Retinal pigment epithelial cell (primary cell): ENCODE measurements around the gene ACTL7A.

Experiments used
- DNase-seq: peaks from one replicate; pipeline ENCODE4 v3.0.0-alpha.2; 2010; ENCODE audit warnings: low read depth
- H3K4me3 ChIP-seq: 2 replicates; pipeline ENCODE4 v1.5.1; 2011; ENCODE audit warnings: mild to moderate bottlenecking, low read length, control low read depth, moderate library complexity
- TF ChIP-seq, protein P1 (sequence below): conservative IDR thresholded peaks from 2 replicates; pipeline ENCODE4 v1.5.1; 2011; ENCODE audit warnings: low read depth, low read length, control low read depth, inconsistent platforms

ACTL7A gene

DNA sequence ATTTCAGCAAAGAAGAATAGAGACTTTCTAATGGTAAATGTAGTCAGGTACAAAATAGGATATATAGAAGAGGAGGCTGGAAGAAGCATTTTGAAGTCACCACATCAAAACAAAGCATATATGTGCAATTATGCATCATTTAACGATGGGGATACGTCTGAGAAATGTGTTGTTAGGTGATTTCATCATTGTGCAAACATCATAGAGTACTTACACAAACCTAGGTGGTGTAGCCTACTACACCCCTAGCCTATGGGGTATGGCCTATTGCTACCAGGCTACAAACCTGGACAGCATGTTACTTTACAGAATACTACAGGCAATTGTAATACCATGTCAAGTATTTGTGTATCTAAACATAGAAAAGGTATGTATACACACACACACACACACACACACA, 43.4 kb downstream of the ACTL7A start:
- no peak for DNase-seq
- no peak overlapping the region for H3K4me3 ChIP-seq
- TF ChIP-seq, protein P1, sequence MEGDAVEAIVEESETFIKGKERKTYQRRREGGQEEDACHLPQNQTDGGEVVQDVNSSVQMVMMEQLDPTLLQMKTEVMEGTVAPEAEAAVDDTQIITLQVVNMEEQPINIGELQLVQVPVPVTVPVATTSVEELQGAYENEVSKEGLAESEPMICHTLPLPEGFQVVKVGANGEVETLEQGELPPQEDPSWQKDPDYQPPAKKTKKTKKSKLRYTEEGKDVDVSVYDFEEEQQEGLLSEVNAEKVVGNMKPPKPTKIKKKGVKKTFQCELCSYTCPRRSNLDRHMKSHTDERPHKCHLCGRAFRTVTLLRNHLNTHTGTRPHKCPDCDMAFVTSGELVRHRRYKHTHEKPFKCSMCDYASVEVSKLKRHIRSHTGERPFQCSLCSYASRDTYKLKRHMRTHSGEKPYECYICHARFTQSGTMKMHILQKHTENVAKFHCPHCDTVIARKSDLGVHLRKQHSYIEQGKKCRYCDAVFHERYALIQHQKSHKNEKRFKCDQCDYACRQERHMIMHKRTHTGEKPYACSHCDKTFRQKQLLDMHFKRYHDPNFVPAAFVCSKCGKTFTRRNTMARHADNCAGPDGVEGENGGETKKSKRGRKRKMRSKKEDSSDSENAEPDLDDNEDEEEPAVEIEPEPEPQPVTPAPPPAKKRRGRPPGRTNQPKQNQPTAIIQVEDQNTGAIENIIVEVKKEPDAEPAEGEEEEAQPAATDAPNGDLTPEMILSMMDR, result no peak

DNA sequence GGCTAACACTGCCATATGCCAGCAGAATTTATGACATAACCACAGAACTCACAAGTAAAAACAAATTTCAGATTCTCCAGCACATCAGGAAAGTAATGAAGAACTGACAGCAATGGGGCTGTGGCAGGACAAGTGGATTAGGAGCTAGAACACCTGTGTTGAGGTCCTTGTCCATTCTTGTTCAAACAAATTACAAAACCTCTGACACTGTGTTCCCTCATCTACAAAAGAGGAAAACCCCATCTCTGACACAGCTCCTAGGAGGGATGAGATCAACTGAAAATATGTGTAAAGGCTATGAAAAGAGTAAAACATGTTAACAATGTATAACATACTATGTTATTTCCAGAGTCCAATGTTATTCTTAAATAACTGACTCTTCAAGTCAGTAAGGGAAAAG, 48.3 kb downstream of the ACTL7A start:
- H3K4me3 ChIP-seq, result no peak overlapping the region
- DNase-seq, result no peak
- TF ChIP-seq, protein P1, result no peak

DNA sequence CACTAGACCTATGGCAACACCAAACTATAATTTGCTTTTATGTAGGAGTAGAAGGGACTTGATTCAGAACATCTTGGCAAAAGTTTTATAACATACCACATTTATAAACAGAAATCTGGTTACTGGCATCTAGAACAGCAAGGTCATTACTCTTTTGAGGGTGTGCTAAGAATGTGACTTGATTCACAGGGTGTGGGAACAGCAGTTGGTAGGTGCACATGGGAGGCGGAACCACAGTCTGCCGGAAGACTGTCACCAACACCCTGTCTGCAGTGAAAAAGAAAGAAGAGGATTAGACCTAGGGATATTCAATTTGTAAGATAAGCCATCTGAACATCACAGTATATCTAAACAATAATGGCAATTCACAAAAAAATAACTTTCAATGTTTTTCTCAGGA, 48.8 kb downstream of the ACTL7A start:
- H3K4me3 ChIP-seq, result no peak overlapping the region
- TF ChIP-seq, protein P1, result no peak
- no peak for DNase-seq

GRCh38 chr9:108911820-108912219, 49.8 kb downstream of the ACTL7A start:
- DNase-seq, result no peak

More at GRCh38 chr9:108911820-108912219, 49.8 kb downstream of the ACTL7A start:
- TF ChIP-seq, protein P1, result no peak
- no peak overlapping the region for H3K4me3 ChIP-seq
